Endothelial cell of umbilical vein (primary cell): Measurements from ENCODE around the gene IL6R.

ENCODE experiments used
- EZH2 ChIP-seq: IDR thresholded peaks from 2 replicates; pipeline ENCODE4 v1.6.1; 2012; ENCODE audit warnings: borderline replicate concordance, low read depth, mild to moderate bottlenecking, moderate library complexity, low read length, inconsistent platforms; ENCODE audit not compliant: severe bottlenecking
- FOS ChIP-seq: IDR thresholded peaks from 2 replicates; pipeline ENCODE4 v1.6.1; 2011; ENCODE audit warnings: mild to moderate bottlenecking, low read length, moderate library complexity, borderline replicate concordance; ENCODE audit not compliant: insufficient read depth
- JUN ChIP-seq: IDR thresholded peaks from 2 replicates; pipeline ENCODE4 v1.6.1; 2011; ENCODE audit warnings: borderline replicate concordance, low read depth; ENCODE audit not compliant: insufficient read length, insufficient read depth
- POLR2A ChIP-seq: IDR thresholded peaks from 2 replicates; pipeline ENCODE4 v1.6.1; 2012; ENCODE audit warnings: low read depth, mild to moderate bottlenecking, control low read depth, low read length
- POLR2AphosphoS5 ChIP-seq: IDR thresholded peaks from 2 replicates; pipeline ENCODE4 v1.6.1; 2012; ENCODE audit warnings: low read depth, mild to moderate bottlenecking, control low read depth, low read length, moderate library complexity; ENCODE audit not compliant: insufficient read depth
- TF ChIP-seq, protein P1 (sequence below), 2 donors: IDR thresholded peaks; 1 replicate in 1 of 2; 2 replicates in 1 of 2; pipeline ENCODE4 v1.5.1; 2011; ENCODE audit warnings: low read length in 2 of 2, mild to moderate bottlenecking in 2 of 2, moderate library complexity in 2 of 2, control low read depth in 1 of 2, inconsistent platforms in 1 of 2, low read depth in 1 of 2; ENCODE audit not compliant: insufficient read depth in 1 of 2; ENCODE audit errors: extremely low read depth in 1 of 2

DNA sequence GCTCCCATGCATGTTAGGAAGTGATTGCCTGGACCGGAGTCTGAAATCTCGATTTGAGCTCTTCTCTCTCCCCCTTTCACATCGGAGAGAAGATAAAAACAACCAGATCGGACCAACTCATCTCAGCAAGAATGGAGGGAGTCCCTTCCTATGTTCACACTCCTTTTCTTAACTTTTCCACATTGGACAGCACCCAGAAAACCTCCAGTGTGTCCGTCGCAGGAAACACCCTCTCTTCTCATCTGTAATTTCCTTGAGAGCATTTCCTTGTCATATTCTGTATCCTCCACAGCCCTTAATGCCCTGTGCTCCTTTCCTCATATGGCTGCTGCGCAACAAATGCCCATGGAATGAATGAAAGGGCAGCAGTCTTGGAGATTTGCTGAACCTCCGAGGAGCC, 95.4 kb downstream of the IL6R start:
- TF ChIP-seq, protein P1, sequence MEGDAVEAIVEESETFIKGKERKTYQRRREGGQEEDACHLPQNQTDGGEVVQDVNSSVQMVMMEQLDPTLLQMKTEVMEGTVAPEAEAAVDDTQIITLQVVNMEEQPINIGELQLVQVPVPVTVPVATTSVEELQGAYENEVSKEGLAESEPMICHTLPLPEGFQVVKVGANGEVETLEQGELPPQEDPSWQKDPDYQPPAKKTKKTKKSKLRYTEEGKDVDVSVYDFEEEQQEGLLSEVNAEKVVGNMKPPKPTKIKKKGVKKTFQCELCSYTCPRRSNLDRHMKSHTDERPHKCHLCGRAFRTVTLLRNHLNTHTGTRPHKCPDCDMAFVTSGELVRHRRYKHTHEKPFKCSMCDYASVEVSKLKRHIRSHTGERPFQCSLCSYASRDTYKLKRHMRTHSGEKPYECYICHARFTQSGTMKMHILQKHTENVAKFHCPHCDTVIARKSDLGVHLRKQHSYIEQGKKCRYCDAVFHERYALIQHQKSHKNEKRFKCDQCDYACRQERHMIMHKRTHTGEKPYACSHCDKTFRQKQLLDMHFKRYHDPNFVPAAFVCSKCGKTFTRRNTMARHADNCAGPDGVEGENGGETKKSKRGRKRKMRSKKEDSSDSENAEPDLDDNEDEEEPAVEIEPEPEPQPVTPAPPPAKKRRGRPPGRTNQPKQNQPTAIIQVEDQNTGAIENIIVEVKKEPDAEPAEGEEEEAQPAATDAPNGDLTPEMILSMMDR (IDR thresholded peaks at IDR 0.05; ENCODE audit: extremely low read depth in 1 of 2, insufficient read depth in 1 of 2, low read depth in 1 of 2, low read length in 2 of 2): no peak
- TF ChIP-seq POLR2AphosphoS5: no peak
- no peak for TF ChIP-seq POLR2A
- TF ChIP-seq EZH2: no peak
- no peak for TF ChIP-seq JUN
- TF ChIP-seq FOS: no peak
